ENCODE data around the gene ITGB2.

ITGB2 gene

GRCh38 chr21:44910229-44911067, 10.3 kb downstream of the ITGB2 start:
- TF ChIP-seq, protein P1, sequence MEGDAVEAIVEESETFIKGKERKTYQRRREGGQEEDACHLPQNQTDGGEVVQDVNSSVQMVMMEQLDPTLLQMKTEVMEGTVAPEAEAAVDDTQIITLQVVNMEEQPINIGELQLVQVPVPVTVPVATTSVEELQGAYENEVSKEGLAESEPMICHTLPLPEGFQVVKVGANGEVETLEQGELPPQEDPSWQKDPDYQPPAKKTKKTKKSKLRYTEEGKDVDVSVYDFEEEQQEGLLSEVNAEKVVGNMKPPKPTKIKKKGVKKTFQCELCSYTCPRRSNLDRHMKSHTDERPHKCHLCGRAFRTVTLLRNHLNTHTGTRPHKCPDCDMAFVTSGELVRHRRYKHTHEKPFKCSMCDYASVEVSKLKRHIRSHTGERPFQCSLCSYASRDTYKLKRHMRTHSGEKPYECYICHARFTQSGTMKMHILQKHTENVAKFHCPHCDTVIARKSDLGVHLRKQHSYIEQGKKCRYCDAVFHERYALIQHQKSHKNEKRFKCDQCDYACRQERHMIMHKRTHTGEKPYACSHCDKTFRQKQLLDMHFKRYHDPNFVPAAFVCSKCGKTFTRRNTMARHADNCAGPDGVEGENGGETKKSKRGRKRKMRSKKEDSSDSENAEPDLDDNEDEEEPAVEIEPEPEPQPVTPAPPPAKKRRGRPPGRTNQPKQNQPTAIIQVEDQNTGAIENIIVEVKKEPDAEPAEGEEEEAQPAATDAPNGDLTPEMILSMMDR (conservative IDR thresholded peaks at IDR 0.05; ENCODE audit: low read depth, low read length): no peak
- H3K4me3 ChIP-seq (ENCODE audit: low read depth, low read length): no peak overlapping the region
- DNase-seq (ENCODE audit: low read depth): no peak

DNA sequence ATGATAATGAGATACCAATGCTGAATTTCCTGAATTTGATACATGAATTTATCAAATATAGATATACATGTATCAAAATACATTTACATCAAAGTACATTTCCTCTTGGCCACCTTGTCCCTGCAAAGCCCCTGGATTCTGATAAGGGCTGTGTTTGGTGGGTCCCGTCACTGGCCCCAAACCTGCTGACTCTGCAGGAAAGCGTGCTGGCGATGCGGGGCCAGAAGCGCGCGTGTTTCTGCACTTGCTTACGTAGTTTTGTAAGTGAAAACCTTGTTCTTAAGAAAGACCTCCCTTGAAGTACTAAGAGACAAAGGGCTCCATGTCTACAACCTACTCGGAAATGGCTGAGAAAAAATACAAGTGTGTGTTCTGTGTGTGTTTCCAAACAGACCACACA, 11.0 kb downstream of the ITGB2 start:
- no peak overlapping the region for H3K4me3 ChIP-seq (ENCODE audit: low read depth, low read length)

DNA sequence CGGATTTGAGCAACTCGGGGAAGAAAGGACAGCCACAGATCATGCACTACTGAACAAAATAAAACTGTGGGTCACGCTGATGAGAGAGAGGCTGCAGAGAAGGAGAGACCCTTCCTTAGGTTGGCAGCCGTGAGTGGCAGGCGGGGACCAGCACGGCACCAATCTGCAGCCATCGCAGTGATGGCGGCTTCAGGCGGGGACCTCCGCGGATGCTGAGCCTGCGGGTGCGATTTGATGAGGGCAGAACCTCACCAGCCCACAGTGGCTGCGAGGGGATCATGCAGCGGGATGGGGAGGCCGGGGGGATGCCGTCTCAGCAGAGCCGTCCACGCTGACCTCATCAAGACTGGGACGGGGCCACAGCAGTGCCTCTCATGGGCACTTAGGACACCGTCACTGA, 11.8 kb downstream of the ITGB2 start:
- no peak for DNase-seq (ENCODE audit: low read depth)
- TF ChIP-seq, protein P1 (conservative IDR thresholded peaks at IDR 0.05; ENCODE audit: low read depth, low read length): no peak
- H3K4me3 ChIP-seq (ENCODE audit: low read depth, low read length): no peak overlapping the region

More for the DNA sequence above, 11.0 kb downstream of the ITGB2 start:
- TF ChIP-seq, protein P1 (conservative IDR thresholded peaks at IDR 0.05; ENCODE audit: low read depth, low read length): no peak
- DNase-seq (ENCODE audit: low read depth): no peak

DNA sequence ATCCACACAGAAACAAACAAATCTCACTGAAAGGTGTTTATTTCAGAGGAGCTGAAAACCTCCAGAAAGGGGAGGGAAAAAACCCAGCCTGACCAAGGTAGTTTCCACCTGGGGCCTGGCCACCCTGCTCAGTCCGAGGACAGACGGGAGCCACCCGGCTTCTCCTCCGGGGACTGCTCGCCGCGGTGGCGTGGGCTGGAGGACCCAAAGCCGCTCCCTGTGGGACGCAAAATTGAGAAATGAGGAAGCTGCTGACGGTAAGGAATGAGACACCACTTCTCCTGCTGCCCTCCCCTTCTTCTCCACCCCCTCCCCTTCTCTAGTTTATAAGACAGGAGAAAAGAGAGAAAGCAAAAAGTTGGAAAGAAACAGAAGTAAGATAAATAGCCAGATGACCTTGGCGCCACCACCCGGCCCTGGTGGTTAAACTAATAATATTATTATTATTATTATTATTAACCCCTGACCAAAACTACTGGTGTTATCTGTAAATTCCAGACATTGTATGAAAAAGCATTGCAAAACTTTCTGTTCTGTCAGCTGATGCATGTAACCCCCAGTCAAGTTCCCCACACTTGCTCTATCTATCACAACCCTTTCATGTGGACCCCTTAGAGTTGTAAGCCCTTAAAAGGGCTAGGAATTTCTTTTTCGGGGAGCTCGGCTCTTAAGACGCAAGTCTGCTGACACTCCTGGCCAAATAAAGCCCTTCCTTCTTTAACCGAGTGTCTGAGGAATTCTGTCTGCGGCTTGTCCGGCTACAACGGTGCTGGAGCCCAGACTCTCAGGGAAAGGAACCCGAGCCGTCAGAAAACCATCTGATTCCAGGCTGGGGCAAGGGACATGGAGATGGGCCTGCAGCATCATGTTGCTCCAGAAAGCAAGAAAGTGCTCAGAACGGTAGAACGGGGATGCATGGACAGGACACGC, 12.5 kb downstream of the ITGB2 start:
- peak; percentile 53 for DNase-seq (ENCODE audit: low read depth)
- TF ChIP-seq, protein P1 (conservative IDR thresholded peaks at IDR 0.05; ENCODE audit: low read depth, low read length): no peak
- H3K4me3 ChIP-seq (ENCODE audit: low read depth, low read length): peak overlapping the region; percentile 20

- no peak for DNase-seq (ENCODE audit: low read depth)
- no peak overlapping the region for H3K4me3 ChIP-seq (ENCODE audit: low read depth, low read length)
- TF ChIP-seq, protein P1 (conservative IDR thresholded peaks at IDR 0.05; ENCODE audit: low read depth, low read length): peak; percentile 33
Measured at GRCh38 chr21:44907225-44907965, 13.3 kb downstream of the ITGB2 start.

DNA sequence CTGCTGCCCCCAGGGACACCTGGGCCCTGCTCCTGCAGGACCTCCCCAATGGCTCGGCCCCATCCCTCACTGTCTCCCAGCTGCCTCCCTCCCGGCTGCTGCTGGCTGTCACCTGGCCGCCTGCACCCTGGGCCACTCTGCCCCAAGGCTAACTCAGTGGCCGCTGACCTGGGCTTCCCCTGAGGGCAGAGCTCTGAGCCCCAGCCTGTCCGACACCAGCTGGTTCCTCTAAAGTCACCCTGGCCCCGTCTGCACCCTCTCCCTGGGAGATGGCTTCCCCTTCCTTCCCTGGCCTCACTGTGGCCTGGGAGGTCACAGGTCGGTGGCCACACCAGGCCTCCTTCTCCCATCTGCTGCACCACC, 15.0 kb downstream of the ITGB2 start:
- no peak overlapping the region for H3K4me3 ChIP-seq (ENCODE audit: low read depth, low read length)
- TF ChIP-seq, protein P1 (conservative IDR thresholded peaks at IDR 0.05; ENCODE audit: low read depth, low read length): no peak
- DNase-seq (ENCODE audit: low read depth): no peak
